Glomerular visceral epithelial cell (primary cell): ENCODE data around the gene PLXNA4.

ENCODE experiments used
- DNase-seq: peaks from one replicate; pipeline ENCODE4 v3.0.0-alpha.2; 2016; ENCODE audit errors: extremely low spot score

Gene PLXNA4

DNA sequence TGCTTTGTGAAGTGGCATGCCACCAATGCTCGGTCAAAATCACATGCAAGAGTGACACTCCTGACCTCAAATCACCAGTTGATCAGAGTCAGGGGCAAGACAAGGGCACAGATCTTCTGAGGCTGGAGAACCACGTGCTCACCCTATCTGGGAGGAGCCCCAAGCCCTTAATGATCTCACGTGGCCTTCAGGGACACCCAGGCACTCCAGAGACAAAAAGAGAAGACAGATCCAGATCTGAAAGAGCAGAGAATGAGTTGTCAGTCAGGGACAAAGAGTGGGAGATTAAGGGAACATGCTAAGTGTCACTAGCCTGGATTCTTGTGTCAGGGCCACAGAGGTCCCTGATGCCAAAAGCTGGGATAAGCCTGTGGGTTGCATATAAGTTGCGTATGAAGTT lies 134.3 kb downstream of the PLXNA4 start:
- no peak for DNase-seq

DNA sequence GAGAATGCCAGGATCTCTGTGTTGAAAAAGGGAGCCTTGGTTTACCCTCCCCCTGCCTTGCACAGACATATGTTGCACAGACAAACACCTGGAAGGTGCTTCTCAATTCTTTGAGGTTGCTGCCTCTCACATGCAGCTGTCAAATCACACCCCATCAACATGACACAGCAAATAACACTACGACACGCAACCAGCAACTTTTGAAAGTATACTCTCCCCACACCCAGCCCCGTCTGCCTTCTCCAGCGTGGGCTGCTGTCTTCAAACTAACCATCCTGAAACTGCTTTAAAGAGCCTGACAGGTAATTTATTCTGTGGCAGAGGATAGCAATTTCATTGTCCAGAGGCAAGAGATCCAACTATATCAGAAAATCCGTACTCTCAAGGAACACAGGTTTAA lies 136.1 kb downstream of the PLXNA4 start:
- no peak for DNase-seq

DNA sequence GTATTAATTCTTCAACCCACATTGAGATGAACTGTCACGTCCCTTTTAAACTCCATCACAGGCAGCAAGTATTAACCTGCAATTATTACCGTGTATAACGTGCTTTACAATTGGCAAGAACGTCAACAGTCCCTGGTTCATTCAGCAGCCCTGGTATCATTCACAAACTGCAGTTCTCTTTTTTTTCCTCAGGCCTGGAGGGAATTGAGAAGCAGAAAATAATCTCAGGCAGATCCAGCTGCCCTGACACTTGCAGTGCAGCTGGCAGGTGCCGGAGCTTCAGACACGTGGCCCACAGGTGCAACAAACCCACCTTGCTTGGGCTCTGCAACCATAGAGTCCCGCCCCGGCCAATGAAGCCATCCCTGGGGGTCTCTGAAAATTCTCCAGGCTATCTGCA lies 137.3 kb downstream of the PLXNA4 start:
- no peak for DNase-seq

DNA sequence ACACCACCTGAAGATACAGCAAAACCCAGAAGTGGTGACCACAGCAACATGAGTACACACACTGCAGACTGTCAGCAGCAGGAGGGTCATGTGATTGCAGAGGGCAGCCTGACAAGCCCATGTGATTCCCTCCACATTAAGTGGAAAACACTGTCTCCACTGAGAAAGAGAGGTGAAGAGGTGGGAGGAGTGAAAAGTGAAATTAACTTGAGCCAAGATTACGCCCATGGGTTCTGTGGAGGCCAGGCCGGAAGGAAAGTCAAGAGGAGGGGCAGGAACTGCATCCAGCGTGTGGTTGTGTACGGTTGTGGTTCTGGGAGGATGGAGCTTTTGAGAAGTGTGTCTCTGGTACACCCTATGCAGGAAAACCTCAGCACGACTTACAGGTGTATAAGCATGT lies 138.5 kb downstream of the PLXNA4 start:
- DNase-seq: no peak

DNA sequence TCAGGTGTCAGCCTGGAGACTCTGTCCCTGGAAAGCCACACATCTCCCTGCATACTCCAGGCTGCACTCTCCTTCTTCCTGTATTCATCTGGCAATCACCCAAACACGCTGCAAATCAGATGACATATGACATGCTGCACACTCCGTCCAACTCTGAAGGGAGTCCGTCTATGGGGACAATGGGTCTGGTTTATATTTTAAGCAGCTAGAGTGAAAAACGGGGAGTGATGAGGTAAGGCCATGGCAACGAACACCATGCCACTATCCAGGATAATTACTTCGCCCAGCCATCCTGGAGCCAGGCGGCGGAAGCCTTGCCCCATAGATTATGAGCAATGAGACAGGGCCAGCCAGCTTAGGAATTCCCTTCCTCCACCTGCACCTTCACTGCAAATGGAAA lies 140.1 kb downstream of the PLXNA4 start:
- no peak for DNase-seq

DNA sequence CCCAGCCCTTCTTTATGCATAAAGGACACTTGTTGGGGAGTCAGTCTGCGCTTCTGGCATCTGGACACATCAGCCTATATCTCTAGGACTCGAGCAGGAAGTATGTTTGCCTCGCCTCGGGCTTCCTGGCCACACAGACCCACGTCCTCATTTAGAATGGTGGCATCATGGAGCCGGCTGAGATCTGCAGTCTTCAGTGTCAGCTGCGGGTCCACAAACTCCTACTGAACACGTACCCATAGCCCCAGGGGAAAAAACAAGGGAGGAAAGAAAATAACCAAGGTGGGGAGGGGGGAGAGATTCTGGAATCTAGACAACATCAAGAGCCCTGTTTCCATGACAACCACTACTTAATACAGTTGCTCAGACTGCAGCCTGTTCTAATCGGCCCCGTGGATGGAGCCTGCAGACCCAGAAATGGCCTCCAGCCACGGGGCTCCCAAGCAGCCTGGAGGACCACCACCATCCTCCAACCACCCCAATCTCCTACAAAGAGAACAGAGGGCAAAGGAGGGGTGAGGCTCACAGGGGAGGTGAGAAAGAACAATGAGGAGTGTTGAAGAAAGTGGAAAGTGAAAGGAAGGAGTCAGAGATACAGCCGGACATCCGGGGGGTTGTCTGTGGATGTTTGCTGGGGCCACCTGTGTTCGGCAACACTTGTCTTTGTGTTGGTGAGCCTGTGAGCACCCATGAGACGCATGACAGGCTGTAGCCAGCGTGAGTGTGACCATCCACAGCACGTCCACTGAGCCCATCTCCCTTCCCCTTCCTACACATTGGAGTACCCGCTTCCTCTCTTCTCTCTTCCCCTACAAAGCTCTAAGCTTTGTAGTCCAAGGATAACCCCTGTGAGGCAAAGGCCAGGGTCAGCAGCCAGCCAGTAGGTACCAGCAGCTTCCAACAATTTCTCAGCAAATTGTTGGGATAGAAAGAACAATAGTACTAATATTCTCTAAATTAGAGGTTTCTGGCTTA lies 141.0 kb downstream of the PLXNA4 start:
- no peak for DNase-seq

DNA sequence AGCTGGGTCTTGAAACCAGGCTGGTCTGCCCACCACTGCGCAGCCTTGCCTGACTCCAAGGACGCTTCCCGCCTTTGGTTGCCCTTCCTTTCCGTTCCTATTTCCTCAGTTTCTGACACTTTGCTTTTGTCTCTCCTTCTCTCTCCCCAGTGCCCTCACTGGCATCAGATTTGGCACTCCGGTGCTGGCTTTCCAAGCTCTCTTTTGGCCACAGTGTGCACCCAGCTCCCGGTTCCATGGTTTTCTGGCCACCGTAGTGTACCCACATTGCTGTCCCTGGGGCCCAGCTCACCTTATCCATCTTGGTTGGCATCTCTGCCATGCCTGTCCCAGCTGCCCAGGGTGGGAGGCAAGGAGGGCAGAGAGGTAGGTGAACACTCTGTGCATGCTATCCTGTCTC lies 142.2 kb downstream of the PLXNA4 start:
- DNase-seq: no peak

DNA sequence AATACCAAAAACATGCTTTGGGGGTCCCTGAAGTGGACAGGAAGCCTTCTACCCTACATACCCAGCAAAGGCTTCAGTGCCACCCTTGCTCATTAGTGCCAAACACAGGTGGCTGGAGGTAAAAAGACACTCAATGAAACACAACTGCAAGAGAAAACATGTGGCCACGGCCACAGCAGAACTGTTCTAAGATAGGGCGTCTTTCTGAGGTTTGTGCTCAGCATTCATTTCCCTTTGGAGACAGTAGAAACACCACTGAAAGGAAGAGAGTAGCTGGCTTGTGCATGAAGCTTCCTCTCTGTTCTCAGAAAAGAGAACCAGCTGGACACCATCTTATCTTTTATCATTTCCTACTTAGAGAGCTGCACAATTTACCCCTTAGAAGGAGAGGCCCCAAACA lies 143.0 kb downstream of the PLXNA4 start:
- DNase-seq: no peak

DNA sequence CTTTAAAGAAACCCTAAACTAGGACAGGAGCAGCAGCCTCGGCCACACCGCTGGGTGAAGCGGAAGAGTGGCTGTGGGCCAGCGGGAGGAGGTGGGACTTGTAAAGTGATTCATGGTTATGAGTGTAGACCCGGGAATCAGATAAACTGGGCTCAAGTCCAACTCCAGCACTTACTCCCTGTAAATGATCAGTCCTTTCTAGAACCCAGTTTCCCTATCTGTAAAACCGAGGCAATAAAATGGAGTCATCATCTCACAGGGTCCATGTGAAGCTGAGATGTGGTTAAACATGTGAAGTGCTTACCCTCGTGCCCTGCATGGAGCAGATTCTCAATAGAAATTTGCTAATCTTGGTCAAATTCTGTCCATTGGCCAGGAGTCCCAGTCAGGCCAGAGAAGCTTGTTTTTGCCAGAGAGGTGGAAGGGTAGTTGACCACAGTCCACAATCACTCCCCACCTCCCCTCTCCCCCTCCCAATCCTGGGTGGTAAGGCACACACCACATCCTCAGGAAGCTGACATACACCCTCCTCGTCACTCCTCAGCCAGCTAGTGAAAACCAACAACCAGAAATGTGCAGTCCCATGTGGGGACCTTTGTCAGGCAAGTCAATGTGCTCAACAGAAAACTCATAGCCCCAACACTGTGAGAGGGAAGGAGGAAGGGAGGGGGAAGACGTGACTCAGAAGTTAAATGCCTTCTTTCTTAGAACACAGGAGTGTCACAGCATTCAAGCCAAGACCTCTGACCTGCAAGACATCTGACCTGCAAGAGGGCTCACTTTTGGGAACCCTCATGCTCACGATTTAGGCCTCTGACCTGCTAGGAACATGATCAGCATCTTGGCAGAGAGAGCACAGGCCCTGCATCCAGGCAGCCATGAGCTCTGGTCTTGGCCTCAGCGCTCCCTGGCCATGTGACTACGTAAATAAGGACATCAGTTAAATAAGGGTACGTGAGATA lies 145.1 kb downstream of the PLXNA4 start:
- peak; percentile 1 for DNase-seq

DNA sequence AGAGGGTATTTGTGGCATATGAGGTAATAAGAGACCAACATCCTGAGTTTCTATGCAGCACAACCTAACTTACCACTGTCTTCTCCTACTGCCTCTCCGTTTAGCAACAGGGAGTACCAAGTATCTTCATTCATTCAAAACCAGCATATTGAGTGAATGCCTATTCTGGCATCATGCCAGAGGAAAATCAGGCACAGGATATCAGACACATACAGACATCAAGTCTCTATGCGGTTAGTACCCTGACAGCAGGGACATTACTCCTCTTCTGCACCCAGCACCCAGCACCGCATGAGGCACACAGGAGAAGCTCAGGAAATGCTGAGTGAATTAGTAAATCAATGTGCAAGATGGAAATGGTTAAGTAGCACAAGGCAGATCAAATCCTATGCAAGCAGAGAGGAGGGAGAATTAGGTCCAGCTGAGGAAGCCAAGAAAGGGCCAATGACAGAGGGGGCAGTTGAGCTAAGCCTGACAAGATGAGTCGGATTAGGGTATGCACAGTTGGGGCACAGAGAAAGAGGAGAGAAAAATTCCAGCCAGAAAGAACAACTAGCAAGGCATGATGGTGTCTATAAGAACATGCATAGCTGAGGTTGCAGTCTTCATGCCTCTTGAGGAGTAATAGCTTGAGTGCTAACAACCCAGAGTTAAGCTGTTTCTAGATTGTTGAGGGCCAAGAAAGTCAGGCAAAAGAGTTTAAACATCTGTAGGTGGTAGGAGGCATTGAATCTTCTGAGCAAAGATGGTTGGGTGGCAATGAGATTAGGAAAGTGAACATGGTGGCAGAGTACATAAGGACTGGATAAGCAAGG lies 146.0 kb downstream of the PLXNA4 start:
- DNase-seq: no peak

DNA sequence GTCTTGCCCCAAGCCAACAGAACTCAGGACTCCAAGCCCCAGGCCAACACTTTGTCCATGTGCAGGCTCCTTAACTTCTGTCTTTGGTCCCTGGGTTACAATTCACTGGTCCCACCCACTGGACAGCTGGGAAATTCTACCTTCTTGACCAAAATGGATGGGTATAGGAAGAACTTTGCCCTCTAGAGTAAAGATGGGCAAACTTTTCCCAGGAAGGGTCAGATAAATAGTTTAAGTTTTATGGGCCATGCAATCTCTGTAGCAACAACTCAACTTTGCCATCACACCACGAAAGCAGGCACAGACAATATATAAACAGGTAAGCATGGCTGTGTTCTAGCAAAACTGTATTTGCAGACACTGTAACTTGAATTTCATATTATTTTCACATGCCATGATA lies 147.1 kb downstream of the PLXNA4 start:
- DNase-seq: no peak

DNA sequence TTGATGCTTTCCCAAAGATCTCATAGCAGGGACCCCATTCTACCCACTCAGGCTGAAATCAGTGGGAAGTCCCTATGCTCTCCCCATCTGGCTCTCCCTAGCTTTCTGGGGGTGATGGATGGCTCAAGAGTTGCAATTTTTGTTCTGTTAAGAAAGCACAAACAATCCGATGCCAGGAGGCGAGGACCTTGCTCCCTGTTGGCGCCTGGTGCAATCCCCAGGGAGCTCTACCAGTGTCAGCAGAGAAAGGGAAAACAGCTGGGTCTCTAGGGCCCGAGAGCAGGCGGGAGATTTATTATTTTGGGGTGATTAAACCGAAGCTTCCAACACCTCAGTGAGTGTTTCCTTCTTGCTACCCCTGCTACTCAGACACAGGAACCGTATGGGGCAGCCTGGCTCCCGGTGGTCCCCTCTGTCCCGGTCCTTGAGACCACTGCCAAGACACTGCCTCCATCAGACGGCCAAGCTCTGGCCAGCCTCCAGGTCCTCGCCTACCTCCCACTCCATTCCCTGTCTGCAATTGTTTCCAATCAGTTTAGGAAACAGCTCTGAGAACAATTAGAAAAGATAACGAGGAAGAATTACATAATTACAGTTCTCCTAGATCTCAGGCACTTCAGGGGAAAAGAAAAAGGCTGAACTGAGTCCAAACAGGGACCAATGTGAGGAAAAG lies 147.9 kb downstream of the PLXNA4 start:
- no peak for DNase-seq

DNA sequence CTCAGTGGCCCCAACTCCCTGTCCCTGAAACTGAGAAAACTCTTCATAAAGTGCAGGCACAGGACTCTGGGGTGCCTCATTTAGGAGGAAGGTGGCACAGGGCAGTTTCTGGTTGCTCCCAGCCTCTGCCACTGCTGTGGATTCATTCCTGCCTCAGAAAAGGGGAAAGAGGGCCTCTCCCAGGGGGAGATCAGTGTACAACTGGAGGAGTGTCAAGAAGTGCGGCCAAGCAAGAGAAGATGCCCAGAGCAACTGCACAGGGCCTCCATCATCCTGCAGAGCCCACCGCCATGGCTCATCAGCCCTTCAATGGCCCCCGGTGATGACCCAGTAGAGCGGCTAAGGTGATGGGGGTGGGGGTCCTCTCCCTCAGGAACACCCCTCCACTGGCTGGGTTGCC lies 150.3 kb downstream of the PLXNA4 start:
- no peak for DNase-seq

DNA sequence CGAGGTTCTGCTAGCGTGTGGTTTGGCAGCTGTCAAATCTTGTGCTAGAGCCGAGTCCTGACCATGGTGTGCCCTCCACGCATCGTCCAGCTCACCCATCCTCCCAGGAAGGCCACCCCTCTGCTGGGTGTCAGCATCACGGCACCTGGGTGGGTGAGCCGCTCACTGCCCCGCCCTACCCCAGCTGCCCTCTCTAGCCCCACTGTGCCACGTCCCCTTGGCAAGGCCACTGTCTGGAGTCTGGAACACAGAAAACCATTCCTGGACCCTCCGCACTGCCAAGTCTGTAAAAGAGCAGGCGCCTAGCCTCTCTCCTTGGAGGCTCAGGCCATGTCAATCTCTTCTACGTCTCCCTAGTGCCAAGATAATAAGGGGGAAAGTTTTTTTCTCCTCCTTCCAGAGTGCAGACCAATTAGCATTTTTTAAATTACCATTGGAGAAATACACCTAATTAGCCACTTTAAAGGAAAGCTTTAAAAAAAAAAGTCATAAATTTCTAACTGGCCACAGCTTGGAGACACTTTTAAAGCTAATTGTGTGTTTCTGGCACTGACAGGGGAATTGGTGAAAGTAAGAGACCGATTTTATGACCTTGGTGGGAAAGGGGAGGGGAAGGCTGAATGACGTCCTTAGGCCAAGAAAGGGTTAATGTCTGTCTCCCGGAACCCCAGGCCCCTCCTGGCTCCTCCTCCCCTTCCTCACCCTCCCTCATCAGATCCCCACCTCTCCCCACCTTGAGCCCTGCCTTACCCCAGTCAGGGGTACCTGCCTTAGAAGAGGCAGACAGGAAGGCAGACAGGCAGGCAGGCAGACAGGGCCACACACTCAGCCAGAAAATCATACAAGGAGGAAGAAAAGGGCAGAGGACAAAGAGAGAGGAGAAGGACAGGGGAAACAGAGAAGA lies 151.2 kb downstream of the PLXNA4 start:
- DNase-seq: no peak

DNA sequence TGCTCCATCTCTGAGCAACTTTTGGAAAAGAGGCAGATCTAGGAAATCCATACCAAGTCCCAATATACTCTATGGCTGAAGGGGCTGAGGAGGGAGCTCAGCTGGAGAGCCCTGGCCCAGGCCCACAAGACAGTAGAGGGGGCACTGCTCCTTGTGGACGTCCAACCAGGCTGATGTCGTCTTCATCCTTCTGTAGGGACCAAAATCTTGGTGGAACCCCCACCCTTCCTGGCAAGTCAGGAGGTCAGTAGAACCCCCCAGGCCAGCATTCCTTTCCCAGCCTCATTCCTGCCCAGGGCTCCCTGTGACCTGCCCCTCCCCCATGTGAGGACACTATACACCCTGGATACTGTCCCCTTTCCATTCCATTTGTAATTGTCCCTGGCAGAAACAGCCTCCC lies 152.0 kb downstream of the PLXNA4 start:
- no peak for DNase-seq

DNA sequence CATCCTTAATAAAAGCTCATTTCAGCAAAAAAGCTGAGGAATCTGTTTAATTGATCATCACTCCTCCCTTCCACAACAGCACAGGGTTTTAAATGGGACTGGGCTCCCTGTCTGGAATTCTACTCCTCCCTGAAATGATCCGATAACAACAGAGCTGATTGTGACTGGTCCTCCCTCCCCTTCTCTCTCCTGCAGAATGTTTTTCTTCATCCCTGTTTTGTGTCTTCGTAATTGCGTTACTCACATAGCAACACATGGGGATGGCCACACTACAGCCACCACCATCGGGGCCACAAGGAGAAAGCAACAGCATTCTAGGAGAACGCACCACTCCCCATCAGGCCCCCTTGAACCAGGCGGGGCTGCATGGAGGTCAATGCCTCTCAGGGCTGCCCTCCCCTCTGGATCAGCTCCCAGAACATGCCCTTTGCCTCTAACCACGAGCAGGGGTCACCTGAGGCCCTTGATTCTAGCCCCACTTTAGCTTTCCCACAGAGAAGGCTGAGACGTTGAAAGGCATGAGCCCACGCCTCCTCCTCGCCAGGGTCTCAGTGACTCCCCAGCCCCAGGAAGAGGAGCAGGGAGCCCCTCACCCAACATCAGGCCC lies 152.6 kb downstream of the PLXNA4 start:
- DNase-seq: no peak

DNA sequence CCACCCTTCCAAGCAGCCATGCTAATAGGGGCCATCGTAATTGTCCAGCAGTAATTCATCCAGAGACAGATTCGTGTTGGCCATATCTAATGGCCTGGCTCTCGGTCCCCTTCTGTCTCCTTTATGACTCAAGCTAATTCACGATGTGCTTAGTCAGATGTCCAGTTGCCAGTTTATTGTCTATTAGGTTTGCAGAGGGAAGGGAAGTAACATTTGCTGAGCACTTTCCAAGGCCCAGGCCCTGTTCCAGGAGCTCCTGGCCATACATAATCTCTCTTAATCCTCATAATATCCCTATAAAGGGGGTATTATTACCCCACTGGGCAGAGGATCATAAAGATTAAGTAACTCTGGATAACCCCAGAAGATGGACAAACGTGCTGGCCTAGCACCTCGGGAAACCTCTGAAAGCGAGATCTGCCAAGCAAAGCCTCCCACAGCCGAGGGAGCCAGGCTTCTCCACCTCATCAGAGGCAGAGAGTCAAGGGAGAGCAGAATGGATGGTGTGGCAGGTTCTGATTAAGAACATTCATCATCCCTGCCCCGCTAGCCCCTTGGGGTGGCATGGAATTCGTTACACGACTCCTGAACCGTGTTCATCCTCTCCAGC lies 153.7 kb downstream of the PLXNA4 start:
- DNase-seq: no peak

DNA sequence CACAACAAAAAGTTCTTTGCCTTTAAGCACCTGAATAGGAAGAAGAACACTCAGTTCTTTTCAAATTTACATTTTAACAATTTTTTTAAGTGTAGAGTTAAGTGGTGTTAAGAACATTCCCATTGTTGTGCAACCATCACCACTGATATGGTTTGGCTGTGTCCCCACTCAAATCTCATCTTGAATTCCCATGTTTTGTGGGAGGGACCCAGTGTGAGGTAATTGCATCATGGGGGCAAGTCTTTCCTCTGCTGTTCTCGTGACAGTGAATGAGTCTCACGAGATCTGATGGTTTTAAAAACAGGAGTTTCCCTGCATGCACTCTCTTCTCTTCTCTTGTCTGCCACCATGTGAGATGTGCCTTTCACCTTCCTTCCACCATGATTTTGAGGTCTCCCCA lies 155.7 kb downstream of the PLXNA4 start:
- no peak for DNase-seq

DNA sequence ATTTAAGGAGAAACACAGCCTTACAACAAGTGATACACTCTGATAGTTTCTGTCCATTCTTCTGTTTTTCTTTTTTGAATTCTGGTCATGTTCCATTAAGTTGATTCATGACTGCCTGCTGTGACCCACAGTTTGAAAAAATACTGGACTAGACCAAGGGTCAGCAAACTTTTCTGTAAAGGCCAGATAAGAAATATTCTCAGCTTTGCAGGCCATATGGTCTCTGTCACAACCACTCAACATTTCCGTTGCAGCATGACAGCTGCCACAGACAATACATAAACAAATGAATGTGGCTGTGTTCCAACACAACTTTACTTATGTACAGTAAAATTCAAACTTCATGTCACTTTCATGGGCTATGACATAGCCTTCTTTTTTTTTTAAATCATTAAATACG lies 156.7 kb downstream of the PLXNA4 start:
- DNase-seq: no peak
